K562 (cell line): ENCODE data around the gene ILF3. TPM values are rescaled to one million over a fixed set of nuclear protein-coding genes. Genes with fewer than 3 reads are reported as not detected.

Source experiments
- JUN ChIP-seq, 2 experiments: sonication (generic) in 1 of 2; formaldehyde crosslinking in 1 of 2; IDR thresholded peaks; 2 replicates each; pipeline versions ENCODE4 v1.6.1 to v1.8.0; 2012 to 2022; ENCODE audit warnings: borderline replicate concordance in 2 of 2, mild to moderate bottlenecking in 2 of 2, improper control_type of control experiment in 1 of 2, low read depth in 1 of 2, low read length in 1 of 2, missing genetic modification reagents in 1 of 2
- KAT8 ChIP-seq: fragments of 450-650 bp; IDR thresholded peaks from 2 replicates; pipeline ENCODE4 v1.6.1; 2016; ENCODE audit warnings: low read depth, mild to moderate bottlenecking
- RAD21 ChIP-seq, 2 experiments: fragments of 250-450 bp in 1 of 2; fragments of 450-650 bp in 1 of 2; sonication (Bioruptor Pico) in 1 of 2; formaldehyde crosslinking in 1 of 2; IDR thresholded peaks in 1 of 2; conservative IDR thresholded peaks in 1 of 2; 2 replicates each; pipeline versions ENCODE4 v1.4.0 to v1.8.0; 2020 to 2022; ENCODE audit warnings: mild to moderate bottlenecking in 2 of 2, moderate library complexity in 1 of 2
- polyA plus RNA-seq, 8 experiments: library from polyadenylated mRNA; depleted of rRNA in 4 of 8; stranded (reverse) in 5 of 8; unstranded in 3 of 8; fragments of >200 nt; fragmentation: Nextera tagmentation in 2 of 8; fragmentation: Illumina TruSeq in 1 of 8; extraction: Ambion mirVana in 2 of 8; extraction: Trizol in 1 of 8; gene quantifications; 2 replicates each; pipeline versions ENCODE4 v1.2.1 to v1.2.3, GENCODE V29; 2011 to 2014; ENCODE audit warnings: inconsistent platforms in 1 of 8, missing spikeins in 1 of 8
- total RNA-seq, 7 experiments: library from RNA; depleted of rRNA in 6 of 7; stranded (reverse); fragments of >200 nt in 6 of 7; fragmentation: Illumina TruSeq in 2 of 7; extraction: Trizol in 2 of 7; gene quantifications; 2 replicates each; pipeline versions ENCODE4 v1.2.1 to v1.2.3, GENCODE V29; 2011 to 2021; ENCODE audit warnings: low replicate concordance in 1 of 7
- TF ChIP-seq, protein P1 (sequence below): fragments of 450-650 bp; IDR thresholded peaks from 2 replicates; pipeline ENCODE4 v1.6.1; 2016; ENCODE audit warnings: mild to moderate bottlenecking, moderate library complexity
- TF ChIP-seq, protein P2 (sequence below), 2 experiments: IDR thresholded peaks in 1 of 2; conservative IDR thresholded peaks in 1 of 2; 2 replicates each; pipeline ENCODE4 v1.6.1; 2016; ENCODE audit warnings: low read depth in 2 of 2, mild to moderate bottlenecking in 1 of 2, missing compliant biosample characterization in 1 of 2, missing genetic modification characterization in 1 of 2, moderate library complexity in 1 of 2

Gene ILF3
- total and polyA plus RNA-seq, 9 of the 15 experiments (the other 6 are each of a cell fraction or from before 2014, with no cell fraction given), result 26.0 to 453 (median 175) TPM

DNA sequence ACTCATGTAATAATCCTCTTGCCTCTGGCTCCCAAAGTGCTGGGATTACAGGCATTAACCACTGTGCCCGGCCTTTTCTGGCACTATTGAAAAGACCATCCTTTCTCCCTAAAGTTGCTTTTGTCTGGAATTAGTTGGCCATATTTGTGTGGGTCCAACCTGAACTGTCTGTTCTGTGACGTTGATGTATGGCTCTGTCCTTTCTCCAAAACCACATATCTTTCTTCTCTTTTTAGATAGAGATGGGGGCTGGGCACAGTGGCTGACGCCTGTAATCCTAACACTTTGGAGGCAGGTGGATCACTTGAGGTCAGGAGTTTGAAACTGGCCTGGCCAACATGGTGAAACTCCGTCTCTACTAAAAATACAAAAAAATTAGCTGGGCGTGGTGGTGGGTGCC is 81.6 kb downstream of the ILF3 start (continued):
- TF ChIP-seq, protein P1, sequence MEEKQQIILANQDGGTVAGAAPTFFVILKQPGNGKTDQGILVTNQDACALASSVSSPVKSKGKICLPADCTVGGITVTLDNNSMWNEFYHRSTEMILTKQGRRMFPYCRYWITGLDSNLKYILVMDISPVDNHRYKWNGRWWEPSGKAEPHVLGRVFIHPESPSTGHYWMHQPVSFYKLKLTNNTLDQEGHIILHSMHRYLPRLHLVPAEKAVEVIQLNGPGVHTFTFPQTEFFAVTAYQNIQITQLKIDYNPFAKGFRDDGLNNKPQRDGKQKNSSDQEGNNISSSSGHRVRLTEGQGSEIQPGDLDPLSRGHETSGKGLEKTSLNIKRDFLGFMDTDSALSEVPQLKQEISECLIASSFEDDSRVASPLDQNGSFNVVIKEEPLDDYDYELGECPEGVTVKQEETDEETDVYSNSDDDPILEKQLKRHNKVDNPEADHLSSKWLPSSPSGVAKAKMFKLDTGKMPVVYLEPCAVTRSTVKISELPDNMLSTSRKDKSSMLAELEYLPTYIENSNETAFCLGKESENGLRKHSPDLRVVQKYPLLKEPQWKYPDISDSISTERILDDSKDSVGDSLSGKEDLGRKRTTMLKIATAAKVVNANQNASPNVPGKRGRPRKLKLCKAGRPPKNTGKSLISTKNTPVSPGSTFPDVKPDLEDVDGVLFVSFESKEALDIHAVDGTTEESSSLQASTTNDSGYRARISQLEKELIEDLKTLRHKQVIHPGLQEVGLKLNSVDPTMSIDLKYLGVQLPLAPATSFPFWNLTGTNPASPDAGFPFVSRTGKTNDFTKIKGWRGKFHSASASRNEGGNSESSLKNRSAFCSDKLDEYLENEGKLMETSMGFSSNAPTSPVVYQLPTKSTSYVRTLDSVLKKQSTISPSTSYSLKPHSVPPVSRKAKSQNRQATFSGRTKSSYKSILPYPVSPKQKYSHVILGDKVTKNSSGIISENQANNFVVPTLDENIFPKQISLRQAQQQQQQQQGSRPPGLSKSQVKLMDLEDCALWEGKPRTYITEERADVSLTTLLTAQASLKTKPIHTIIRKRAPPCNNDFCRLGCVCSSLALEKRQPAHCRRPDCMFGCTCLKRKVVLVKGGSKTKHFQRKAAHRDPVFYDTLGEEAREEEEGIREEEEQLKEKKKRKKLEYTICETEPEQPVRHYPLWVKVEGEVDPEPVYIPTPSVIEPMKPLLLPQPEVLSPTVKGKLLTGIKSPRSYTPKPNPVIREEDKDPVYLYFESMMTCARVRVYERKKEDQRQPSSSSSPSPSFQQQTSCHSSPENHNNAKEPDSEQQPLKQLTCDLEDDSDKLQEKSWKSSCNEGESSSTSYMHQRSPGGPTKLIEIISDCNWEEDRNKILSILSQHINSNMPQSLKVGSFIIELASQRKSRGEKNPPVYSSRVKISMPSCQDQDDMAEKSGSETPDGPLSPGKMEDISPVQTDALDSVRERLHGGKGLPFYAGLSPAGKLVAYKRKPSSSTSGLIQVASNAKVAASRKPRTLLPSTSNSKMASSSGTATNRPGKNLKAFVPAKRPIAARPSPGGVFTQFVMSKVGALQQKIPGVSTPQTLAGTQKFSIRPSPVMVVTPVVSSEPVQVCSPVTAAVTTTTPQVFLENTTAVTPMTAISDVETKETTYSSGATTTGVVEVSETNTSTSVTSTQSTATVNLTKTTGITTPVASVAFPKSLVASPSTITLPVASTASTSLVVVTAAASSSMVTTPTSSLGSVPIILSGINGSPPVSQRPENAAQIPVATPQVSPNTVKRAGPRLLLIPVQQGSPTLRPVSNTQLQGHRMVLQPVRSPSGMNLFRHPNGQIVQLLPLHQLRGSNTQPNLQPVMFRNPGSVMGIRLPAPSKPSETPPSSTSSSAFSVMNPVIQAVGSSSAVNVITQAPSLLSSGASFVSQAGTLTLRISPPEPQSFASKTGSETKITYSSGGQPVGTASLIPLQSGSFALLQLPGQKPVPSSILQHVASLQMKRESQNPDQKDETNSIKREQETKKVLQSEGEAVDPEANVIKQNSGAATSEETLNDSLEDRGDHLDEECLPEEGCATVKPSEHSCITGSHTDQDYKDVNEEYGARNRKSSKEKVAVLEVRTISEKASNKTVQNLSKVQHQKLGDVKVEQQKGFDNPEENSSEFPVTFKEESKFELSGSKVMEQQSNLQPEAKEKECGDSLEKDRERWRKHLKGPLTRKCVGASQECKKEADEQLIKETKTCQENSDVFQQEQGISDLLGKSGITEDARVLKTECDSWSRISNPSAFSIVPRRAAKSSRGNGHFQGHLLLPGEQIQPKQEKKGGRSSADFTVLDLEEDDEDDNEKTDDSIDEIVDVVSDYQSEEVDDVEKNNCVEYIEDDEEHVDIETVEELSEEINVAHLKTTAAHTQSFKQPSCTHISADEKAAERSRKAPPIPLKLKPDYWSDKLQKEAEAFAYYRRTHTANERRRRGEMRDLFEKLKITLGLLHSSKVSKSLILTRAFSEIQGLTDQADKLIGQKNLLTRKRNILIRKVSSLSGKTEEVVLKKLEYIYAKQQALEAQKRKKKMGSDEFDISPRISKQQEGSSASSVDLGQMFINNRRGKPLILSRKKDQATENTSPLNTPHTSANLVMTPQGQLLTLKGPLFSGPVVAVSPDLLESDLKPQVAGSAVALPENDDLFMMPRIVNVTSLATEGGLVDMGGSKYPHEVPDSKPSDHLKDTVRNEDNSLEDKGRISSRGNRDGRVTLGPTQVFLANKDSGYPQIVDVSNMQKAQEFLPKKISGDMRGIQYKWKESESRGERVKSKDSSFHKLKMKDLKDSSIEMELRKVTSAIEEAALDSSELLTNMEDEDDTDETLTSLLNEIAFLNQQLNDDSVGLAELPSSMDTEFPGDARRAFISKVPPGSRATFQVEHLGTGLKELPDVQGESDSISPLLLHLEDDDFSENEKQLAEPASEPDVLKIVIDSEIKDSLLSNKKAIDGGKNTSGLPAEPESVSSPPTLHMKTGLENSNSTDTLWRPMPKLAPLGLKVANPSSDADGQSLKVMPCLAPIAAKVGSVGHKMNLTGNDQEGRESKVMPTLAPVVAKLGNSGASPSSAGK, result no peak
- TF ChIP-seq, protein P2, sequence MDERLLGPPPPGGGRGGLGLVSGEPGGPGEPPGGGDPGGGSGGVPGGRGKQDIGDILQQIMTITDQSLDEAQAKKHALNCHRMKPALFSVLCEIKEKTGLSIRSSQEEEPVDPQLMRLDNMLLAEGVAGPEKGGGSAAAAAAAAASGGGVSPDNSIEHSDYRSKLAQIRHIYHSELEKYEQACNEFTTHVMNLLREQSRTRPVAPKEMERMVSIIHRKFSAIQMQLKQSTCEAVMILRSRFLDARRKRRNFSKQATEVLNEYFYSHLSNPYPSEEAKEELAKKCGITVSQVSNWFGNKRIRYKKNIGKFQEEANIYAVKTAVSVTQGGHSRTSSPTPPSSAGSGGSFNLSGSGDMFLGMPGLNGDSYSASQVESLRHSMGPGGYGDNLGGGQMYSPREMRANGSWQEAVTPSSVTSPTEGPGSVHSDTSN (CRISPR knock-in tag; IDR thresholded peaks at IDR 0.05; ENCODE audit: low read depth), result peak; percentile 38
- TF ChIP-seq, protein P2 (tag; conservative IDR thresholded peaks at IDR 0.05; ENCODE audit: low read depth), result peak; percentile 84
- no peak for TF ChIP-seq KAT8
- TF ChIP-seq RAD21 (CRISPR knock-in tag; conservative IDR thresholded peaks at IDR 0.05 in 1 of 2, IDR thresholded peaks at IDR 0.05 in 1 of 2), result no peak
- TF ChIP-seq JUN (IDR thresholded peaks at IDR 0.05; ENCODE audit: borderline replicate concordance, low read depth, low read length), result no peak
- TF ChIP-seq JUN (CRISPR knock-in tag; IDR thresholded peaks at IDR 0.05; ENCODE audit: borderline replicate concordance), result no peak
